Measurements from ENCODE around the gene CHST2. TPM values are rescaled to one million over a fixed set of nuclear protein-coding genes. Genes with fewer than 3 reads are reported as not detected.
"Not testable (repeated sequence)": the region's sequence is repeated elsewhere in the genome, so short reads cannot be mapped to it uniquely, and the experiment has no call there.

Gene CHST2
- total RNA-seq, 2 donors from 2014 or later: 16.3 to 26.9 TPM

GRCh38 chr3:143151004-143151731 is 31.6 kb downstream of the CHST2 start:
- Mint-ChIP-seq H3K27me3 (no peaks in the 10 kb centered on the region), H3K4me3 (no peak overlapping the region), H3K9me3 (no peaks in the 10 kb centered on the region), H3K36me3 (no peaks in the 10 kb centered on the region), H3K27ac (peak overlapping the region in 1 of 2 donors; percentile 60), H3K4me1 (ENCODE audit: low read depth in 2 of 2) (peaks cover 9 to 17% of the 10 kb centered on the region in 2 donors)
- DNase-seq (ENCODE audit: low spot score) (no peak), ATAC-seq (no peak)

GRCh38 chr3:143152043-143152442 is 32.5 kb downstream of the CHST2 start:
- DNase-seq (ENCODE audit: low spot score): no peak
- no peak overlapping the region for H3K27ac Mint-ChIP-seq
- no peaks in the 10 kb centered on the region for H3K9me3 Mint-ChIP-seq
- H3K27me3 Mint-ChIP-seq: no peaks in the 10 kb centered on the region
- no peak overlapping the region for H3K4me3 Mint-ChIP-seq
- no peaks in the 10 kb centered on the region for H3K36me3 Mint-ChIP-seq
- H3K4me1 Mint-ChIP-seq (ENCODE audit: low read depth in 2 of 2): peaks cover 14 to 22% of the 10 kb centered on the region in 2 donors
- no peak for ATAC-seq

GRCh38 chr3:143155756-143156155 is 36.2 kb downstream of the CHST2 start:
- Mint-ChIP-seq H3K9me3 (no peaks in the 10 kb centered on the region), H3K27ac (no peak overlapping the region), H3K36me3 (no peaks in the 10 kb centered on the region), H3K4me3 (no peak overlapping the region), H3K27me3 (no peaks in the 10 kb centered on the region), H3K4me1 (ENCODE audit: low read depth in 2 of 2) (peaks cover 31 to 37% of the 10 kb centered on the region in 2 donors)
- DNase-seq (ENCODE audit: low spot score) (no peak), ATAC-seq (no peak)

- H3K4me1 Mint-ChIP-seq (ENCODE audit: low read depth in 2 of 2): peaks cover 34 to 44% of the 10 kb centered on the region in 2 donors
- H3K9me3 Mint-ChIP-seq: no peaks in the 10 kb centered on the region
- DNase-seq (ENCODE audit: low spot score) (no peak), ATAC-seq (peak; percentile 79 to 85)
- no peaks in the 10 kb centered on the region for H3K27me3 Mint-ChIP-seq
- H3K4me3 Mint-ChIP-seq: peak overlapping the region; percentile 77
- H3K27ac Mint-ChIP-seq: peak overlapping the region; percentile 21 to 23
- H3K36me3 Mint-ChIP-seq: peaks cover 5% of the 10 kb centered on the region
These were observed 38.7 kb downstream of the CHST2 start for GRCh38 chr3:143158014-143158988.

GRCh38 chr3:143160437-143160836 is 40.9 kb downstream of the CHST2 start:
- Mint-ChIP-seq H3K27me3 (no peaks in the 10 kb centered on the region), H3K4me1 (ENCODE audit: low read depth in 2 of 2) (peaks cover 53 to 66% of the 10 kb centered on the region in 2 donors), H3K9me3 (peaks cover 2% of the 10 kb centered on the region), H3K27ac (peak overlapping the region in 1 of 2 donors; percentile 55), H3K36me3 (peaks cover 12% of the 10 kb centered on the region), H3K4me3 (no peak overlapping the region)
- no peak for ATAC-seq
- no peak for DNase-seq (ENCODE audit: low spot score)

- Mint-ChIP-seq H3K4me1 (ENCODE audit: low read depth in 2 of 2) (peaks cover 54 to 73% of the 10 kb centered on the region in 2 donors), H3K4me3 (peak overlapping the region; percentile 86), H3K27me3 (no peaks in the 10 kb centered on the region), H3K9me3 (peaks cover 2% of the 10 kb centered on the region), H3K36me3 (peaks cover 12% of the 10 kb centered on the region), H3K27ac (peak overlapping the region; percentile 74 to 89)
- DNase-seq (ENCODE audit: low spot score) (no peak), ATAC-seq (no peak)
These were observed 44.1 kb downstream of the CHST2 start for GRCh38 chr3:143163562-143164100.

- peaks cover 63 to 81% of the 10 kb centered on the region in 2 donors for H3K4me1 Mint-ChIP-seq (ENCODE audit: low read depth in 2 of 2)
- ATAC-seq: no peak
- peaks cover 12% of the 10 kb centered on the region for H3K36me3 Mint-ChIP-seq
These were observed 45.6 kb downstream of the CHST2 start for GRCh38 chr3:143165211-143165610.

GRCh38 chr3:143165612-143166285 is 46.2 kb downstream of the CHST2 start:
- DNase-seq (ENCODE audit: low spot score); H3K27me3 Mint-ChIP-seq; H3K9me3 Mint-ChIP-seq: not testable (repeated sequence)
- peak; percentile 76 to 88 for ATAC-seq
- H3K4me1 Mint-ChIP-seq (ENCODE audit: low read depth in 2 of 2): peaks cover 69 to 81% of the 10 kb centered on the region in 2 donors
- H3K36me3 Mint-ChIP-seq: peaks cover 12% of the 10 kb centered on the region
- H3K4me3 Mint-ChIP-seq: peak overlapping the region; percentile 86
- H3K27ac Mint-ChIP-seq: peak overlapping the region; percentile 74 to 89

More at GRCh38 chr3:143165211-143165610, 45.6 kb downstream of the CHST2 start:
- Mint-ChIP-seq H3K4me3 (peak overlapping the region; percentile 86), H3K27me3 (no peaks in the 10 kb centered on the region), H3K9me3 (peaks cover 2% of the 10 kb centered on the region), H3K27ac (peak overlapping the region; percentile 74 to 89)
- no peak for DNase-seq (ENCODE audit: low spot score)

- peak overlapping the region; percentile 86 for H3K4me3 Mint-ChIP-seq
- H3K27me3 Mint-ChIP-seq: no peaks in the 10 kb centered on the region
- peak overlapping the region in 1 of 2 donors; percentile 89 for H3K27ac Mint-ChIP-seq
- DNase-seq (ENCODE audit: low spot score) (no peak), ATAC-seq (no peak)
- H3K36me3 Mint-ChIP-seq: peaks cover 12% of the 10 kb centered on the region
- H3K9me3 Mint-ChIP-seq: peaks cover 2% of the 10 kb centered on the region
- peaks cover 75 to 87% of the 10 kb centered on the region in 2 donors for H3K4me1 Mint-ChIP-seq (ENCODE audit: low read depth in 2 of 2)
These were observed 46.8 kb downstream of the CHST2 start for GRCh38 chr3:143166376-143166775.

- peaks cover 12% of the 10 kb centered on the region for H3K9me3 Mint-ChIP-seq
- peak overlapping the region; percentile 89 to 93 for H3K27ac Mint-ChIP-seq
These were observed 48.6 kb downstream of the CHST2 start for GRCh38 chr3:143167969-143168854.

GRCh38 chr3:143168855-143169192 is 49.3 kb downstream of the CHST2 start:
- ATAC-seq (no peak), DNase-seq (ENCODE audit: low spot score) (no peak)
- Mint-ChIP-seq H3K9me3 (peaks cover 14% of the 10 kb centered on the region), H3K4me3 (peak overlapping the region; percentile 48), H3K36me3 (peaks cover 16% of the 10 kb centered on the region), H3K4me1 (ENCODE audit: low read depth in 2 of 2) (peaks cover 81 to 94% of the 10 kb centered on the region in 2 donors), H3K27ac (peak overlapping the region; percentile 89 to 93), H3K27me3 (no peaks in the 10 kb centered on the region)

More at GRCh38 chr3:143167969-143168854, 48.6 kb downstream of the CHST2 start:
- no peaks in the 10 kb centered on the region for H3K27me3 Mint-ChIP-seq
- DNase-seq (ENCODE audit: low spot score) (no peak), ATAC-seq (no peak)
- H3K4me3 Mint-ChIP-seq: peak overlapping the region; percentile 48
- H3K4me1 Mint-ChIP-seq (ENCODE audit: low read depth in 2 of 2): peaks cover 83 to 96% of the 10 kb centered on the region in 2 donors
- H3K36me3 Mint-ChIP-seq: peaks cover 9% of the 10 kb centered on the region

- peak overlapping the region; percentile 89 to 93 for H3K27ac Mint-ChIP-seq
- ATAC-seq (no peak), DNase-seq (ENCODE audit: low spot score) (no peak)
- H3K9me3 Mint-ChIP-seq: peaks cover 12% of the 10 kb centered on the region
- peak overlapping the region; percentile 82 for H3K4me3 Mint-ChIP-seq
- H3K27me3 Mint-ChIP-seq: no peaks in the 10 kb centered on the region
- peaks cover 77 to 94% of the 10 kb centered on the region in 2 donors for H3K4me1 Mint-ChIP-seq (ENCODE audit: low read depth in 2 of 2)
- peaks cover 13% of the 10 kb centered on the region for H3K36me3 Mint-ChIP-seq
These were observed 50.5 kb downstream of the CHST2 start for GRCh38 chr3:143170074-143170473.

Measured in natural killer cell treated with Interleukin-12 subunit alpha and Interleukin-12 subunit beta and Interleukin-15 and Interleukin-18, amount 100 ng/mL, for 72 hours (primary cell).